CD4-positive, alpha-beta memory T cell (primary cell): ENCODE results near the gene TCF12. TPM values are rescaled to one million over a fixed set of nuclear protein-coding genes. Genes with fewer than 3 reads are reported as not detected.

Source experiments
- CTCF ChIA-PET: fragments of 350-600 bp; sonication (Branson Sonifier 250); formaldehyde crosslinking; loops from one replicate; lab custom pipeline; 2021; ENCODE audit warnings: inconsistent platforms; ENCODE audit not compliant: partially characterized antibody; lab: Charles Lee
- POLR2A ChIA-PET: fragments of 350-600 bp; sonication (Branson Sonifier 250); formaldehyde crosslinking; loops from one replicate; lab custom pipeline; 2021; ENCODE audit not compliant: partially characterized antibody; lab: Charles Lee
- DNase-seq, 5 donors: peaks; one replicate each; pipeline versions ENCODE4 v3.0.0 to v3.0.0-alpha.2; 2020 to 2022; ENCODE audit warnings: mixed read lengths in 1 of 5
- H3K27ac ChIP-seq: one replicate; pipeline ENCODE4 v1.7.0; 2013; ENCODE audit warnings: low read depth, low read length
- H3K27me3 ChIP-seq: 2 replicates; pipeline ENCODE4 v1.7.0; 2013; ENCODE audit warnings: mild to moderate bottlenecking, low read length, moderate library complexity; ENCODE audit not compliant: insufficient read depth
- H3K36me3 ChIP-seq: 2 replicates; pipeline ENCODE4 v1.7.0; 2013; ENCODE audit warnings: mild to moderate bottlenecking, low read length, moderate library complexity; ENCODE audit not compliant: insufficient read depth
- H3K4me1 ChIP-seq: 2 replicates; pipeline ENCODE4 v1.7.0; 2013; ENCODE audit warnings: mild to moderate bottlenecking, low read length, moderate library complexity; ENCODE audit not compliant: insufficient read depth
- H3K4me3 ChIP-seq, 2 donors: one replicate each; pipeline ENCODE4 v1.7.0; 2013; ENCODE audit warnings: low read length in 2 of 2, mild to moderate bottlenecking in 1 of 2
- H3K9me3 ChIP-seq, 2 donors: one replicate each; pipeline ENCODE4 v1.7.0; 2013; ENCODE audit warnings: low read length in 2 of 2, control low read depth in 1 of 2; ENCODE audit not compliant: control insufficient read depth in 1 of 2
- H3K27ac Mint-ChIP-seq, 7 donors: one replicate each; pipeline ENCODE4 v1.8.0; 2020 to 2021; ENCODE audit warnings: mixed read lengths in 7 of 7, mild to moderate bottlenecking in 6 of 7, inconsistent platforms in 3 of 7, moderate library complexity in 3 of 7
- H3K27me3 Mint-ChIP-seq, 2 donors: one replicate each; pipeline ENCODE4 v1.8.0; 2020 to 2021; ENCODE audit warnings: mixed read lengths in 2 of 2
- H3K36me3 Mint-ChIP-seq, 2 donors: one replicate each; pipeline ENCODE4 v1.8.0; 2020 to 2021; ENCODE audit warnings: mixed read lengths in 2 of 2, inconsistent platforms in 1 of 2, mild to moderate bottlenecking in 1 of 2
- H3K4me1 Mint-ChIP-seq, 4 donors: one replicate each; pipeline ENCODE4 v1.8.0; 2020 to 2021; ENCODE audit warnings: mixed read lengths in 4 of 4, mild to moderate bottlenecking in 1 of 4
- H3K4me3 Mint-ChIP-seq, 8 donors: one replicate each; pipeline ENCODE4 v1.8.0; 2020 to 2021; ENCODE audit warnings: mixed read lengths in 8 of 8, mild to moderate bottlenecking in 7 of 8, moderate library complexity in 6 of 8, inconsistent platforms in 3 of 8
- H3K9me3 Mint-ChIP-seq, 8 donors: one replicate each; pipeline ENCODE4 v1.8.0; 2020 to 2021; ENCODE audit warnings: mixed read lengths in 8 of 8, mild to moderate bottlenecking in 5 of 8, inconsistent platforms in 3 of 8, moderate library complexity in 1 of 8
- intact Hi-C: fragments of 100-400 bp; cut with micrococcal nuclease; formaldehyde crosslinking; loops from one replicate; pipeline ENCODE4 v1.15.1; 2023
- polyA plus RNA-seq, 2 donors: library from polyadenylated mRNA; unstranded; fragments of 300-500 nt; fragmentation: Illumina TruSeq; gene quantifications; one replicate each; pipeline ENCODE4 v1.2.3, GENCODE V29; 2021
- total RNA-seq, 2 experiments: library from RNA; stranded (reverse); gene quantifications; one replicate each; pipeline ENCODE4 v1.2.3, GENCODE V29; 2021

Gene TCF12
- total and polyA plus RNA-seq, 4 experiments from 2014 or later = 36.5 to 86.5 (median 68.4) TPM

DNA sequence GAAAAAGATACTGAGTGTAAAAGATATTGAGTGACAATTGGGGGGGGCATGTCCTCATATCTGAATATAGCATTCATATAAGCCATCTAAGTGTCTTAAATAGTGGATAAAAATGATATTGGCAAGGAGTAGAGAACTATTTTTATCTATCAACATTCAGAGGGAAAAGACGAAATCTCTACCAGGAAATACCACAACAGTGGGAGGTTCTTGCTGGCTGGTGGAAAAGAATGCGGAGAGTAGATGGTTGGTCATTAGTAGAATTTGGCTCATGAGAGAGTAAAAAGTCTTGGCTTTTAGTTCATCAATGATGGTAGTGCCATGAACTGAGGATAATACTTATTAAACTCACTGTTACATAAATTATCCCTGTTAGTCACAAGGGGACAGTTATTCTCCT is 4.8 kb upstream of the TCF12 start:
- Histone ChIP-seq H3K36me3 (no peaks in the 10 kb centered on the region), H3K27ac (no peak overlapping the region), H3K9me3 (no peaks in the 10 kb centered on the region), H3K27me3 (no peaks in the 10 kb centered on the region), H3K4me1 (peaks cover 16% of the 10 kb centered on the region), H3K4me3 (no peak overlapping the region)
- Mint-ChIP-seq H3K9me3 (no peaks in the 10 kb centered on the region), H3K4me1 (peaks cover 12 to 37% (median 19%) of the 10 kb centered on the region in 4 donors), H3K27me3 (no peaks in the 10 kb centered on the region), H3K36me3 (peaks cover 0 to 3% of the 10 kb centered on the region in 2 donors), H3K4me3 (no peak overlapping the region), H3K27ac (no peak overlapping the region)
- intact Hi-C loops = no loop called here
- ChIA-PET CTCF (no interaction called here), POLR2A (no interaction called here)
- no peak for DNase-seq

DNA sequence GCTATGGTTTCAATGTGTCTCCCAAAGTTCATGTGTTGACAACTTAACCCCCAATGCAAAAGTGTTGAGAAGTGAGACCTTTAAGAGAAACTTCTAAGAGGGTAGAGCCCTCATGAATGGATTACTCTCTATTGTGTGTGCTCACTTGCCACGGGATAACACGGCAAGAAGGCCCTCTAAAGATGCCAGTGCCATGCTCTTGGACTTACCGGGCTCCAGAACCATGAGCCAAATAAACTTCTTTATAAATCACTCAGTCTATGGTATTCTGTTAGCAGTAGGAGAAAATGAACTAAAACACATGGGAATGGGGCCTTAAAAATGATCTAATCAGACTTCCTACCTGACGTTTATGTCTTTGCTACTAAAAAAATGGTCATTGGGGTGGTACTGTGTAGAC is 2.6 kb upstream of the TCF12 start:
- intact Hi-C loops = loop anchor here (5.0 kb wide), 2 partner anchors 221 to 296 kb away; no protein-coding TSS in a partner anchor
- Histone ChIP-seq H3K4me1 (peaks cover 28% of the 10 kb centered on the region), H3K9me3 (no peaks in the 10 kb centered on the region), H3K27me3 (no peaks in the 10 kb centered on the region), H3K27ac (no peak overlapping the region), H3K4me3 (no peak overlapping the region), H3K36me3 (no peaks in the 10 kb centered on the region)
- POLR2A ChIA-PET = interaction anchor here (1.7 kb wide), 1 partner anchor 28 kb away, joined by 5 read pairs; no protein-coding TSS in a partner anchor
- H3K27ac Mint-ChIP-seq = peak overlapping the region in 2 of 7 donors; percentile 29 to 91
- no peak overlapping the region for H3K4me3 Mint-ChIP-seq
- no peaks in the 10 kb centered on the region for H3K27me3 Mint-ChIP-seq
- H3K9me3 Mint-ChIP-seq = no peaks in the 10 kb centered on the region
- CTCF ChIA-PET = no interaction called here
- DNase-seq = no peak
- peaks cover 0 to 16% of the 10 kb centered on the region in 2 donors for H3K36me3 Mint-ChIP-seq
- peaks cover 23 to 50% (median 30%) of the 10 kb centered on the region in 4 donors for H3K4me1 Mint-ChIP-seq

GRCh38 chr15:56916825-56917477 is 1.5 kb upstream of the TCF12 start:
- H3K4me1 Mint-ChIP-seq = peaks cover 26 to 50% (median 31%) of the 10 kb centered on the region in 4 donors
- CTCF ChIA-PET = interaction anchor here (1.9 to 2.7 kb wide), 3 partner anchors 13 to 296 kb away, joined by 7 to 15 read pairs (median 11); no protein-coding TSS in a partner anchor
- POLR2A ChIA-PET = no interaction called here
- Histone ChIP-seq H3K27me3 (no peaks in the 10 kb centered on the region), H3K4me1 (peaks cover 29% of the 10 kb centered on the region), H3K4me3 (peak overlapping the region in 1 of 2 donors; percentile 80), H3K9me3 (no peaks in the 10 kb centered on the region), H3K27ac (peak overlapping the region; percentile 79), H3K36me3 (no peaks in the 10 kb centered on the region)
- peak overlapping the region; percentile 80 to 90 (median 86) for H3K4me3 Mint-ChIP-seq
- DNase-seq = no peak
- H3K27me3 Mint-ChIP-seq = no peaks in the 10 kb centered on the region
- peaks cover 0 to 16% of the 10 kb centered on the region in 2 donors for H3K36me3 Mint-ChIP-seq
- peak overlapping the region; percentile 24 to 91 (median 85) for H3K27ac Mint-ChIP-seq
- intact Hi-C loops = loop anchor here (5.0 kb wide), 2 partner anchors 220 to 295 kb away; no protein-coding TSS in a partner anchor
- H3K9me3 Mint-ChIP-seq = no peaks in the 10 kb centered on the region

- CTCF ChIA-PET = interaction anchor here (0.7 to 2.7 kb wide), 19 partner anchors 9 to 673 kb away, joined by 3 to 16 read pairs (median 6); no protein-coding TSS in a partner anchor
- Histone ChIP-seq H3K27me3 (no peaks in the 10 kb centered on the region), H3K27ac (peak overlapping the region; percentile 79), H3K4me3 (peak overlapping the region; percentile 64 to 80), H3K36me3 (no peaks in the 10 kb centered on the region), H3K4me1 (peaks cover 35% of the 10 kb centered on the region), H3K9me3 (no peaks in the 10 kb centered on the region)
- Mint-ChIP-seq H3K4me3 (peak overlapping the region; percentile 80 to 90 (median 86)), H3K27ac (peak overlapping the region; percentile 71 to 91 (median 86)), H3K36me3 (peaks cover 0 to 18% of the 10 kb centered on the region in 2 donors), H3K27me3 (no peaks in the 10 kb centered on the region), H3K4me1 (peaks cover 28 to 49% (median 32%) of the 10 kb centered on the region in 4 donors), H3K9me3 (no peaks in the 10 kb centered on the region)
- POLR2A ChIA-PET = interaction anchor here (0.7 to 3.2 kb wide), 16 partner anchors 10 to 789 kb away, joined by 3 to 111 read pairs (median 6); partner anchors contain the start of genes POLR2M and ZNF280D
- DNase-seq = peak in 3 of 5 donors; percentile 11 to 33 (median 23)
- intact Hi-C loops = loop anchor here (1.0 to 5.0 kb wide), 5 partner anchors 30 to 389 kb away; partner anchors contain the start of gene ZNF280D
Observed at GRCh38 chr15:56917652-56918045, 795 bp upstream of the TCF12 start.

DNA sequence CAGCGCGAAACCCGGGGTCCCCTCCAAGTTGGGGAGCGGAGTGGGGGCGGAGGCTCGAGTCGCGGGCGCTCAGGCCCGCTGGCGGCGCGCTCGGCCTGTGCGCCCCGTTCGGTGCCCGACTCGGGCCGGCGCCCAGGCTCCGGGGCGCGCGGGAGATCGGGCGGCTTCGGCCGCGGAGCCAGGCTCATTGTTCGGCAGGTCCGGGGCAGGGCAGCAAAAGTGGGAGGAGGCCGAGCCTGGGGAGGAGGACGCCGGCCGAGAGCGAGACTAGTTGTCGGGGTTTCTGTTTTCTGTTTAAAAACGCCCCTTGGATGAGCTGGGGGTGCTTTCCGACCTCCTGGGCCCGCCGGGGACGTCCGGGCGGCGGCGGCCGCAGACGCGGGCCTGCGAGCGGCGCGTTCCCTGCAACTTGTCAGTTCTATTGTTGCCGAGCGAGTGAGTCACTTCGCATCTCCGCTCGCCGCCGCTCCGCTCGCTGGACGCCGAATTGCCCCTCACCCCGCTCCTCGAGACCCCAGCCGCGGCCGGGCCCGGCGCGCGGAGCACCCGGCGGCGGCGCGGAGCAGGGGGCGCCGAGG is 676 bp downstream of the TCF12 start:
- Histone ChIP-seq H3K27me3 (no peaks in the 10 kb centered on the region), H3K27ac (peak overlapping the region; percentile 79), H3K4me1 (peaks cover 47% of the 10 kb centered on the region), H3K4me3 (peak overlapping the region; percentile 80 to 82), H3K9me3 (no peaks in the 10 kb centered on the region), H3K36me3 (no peaks in the 10 kb centered on the region)
- Mint-ChIP-seq H3K27me3 (no peaks in the 10 kb centered on the region), H3K9me3 (no peaks in the 10 kb centered on the region), H3K27ac (peak overlapping the region in 6 of 7 donors; percentile 17 to 91 (median 76)), H3K36me3 (peaks cover 4 to 29% of the 10 kb centered on the region in 2 donors), H3K4me3 (peak overlapping the region; percentile 73 to 96 (median 88)), H3K4me1 (peaks cover 35 to 58% (median 43%) of the 10 kb centered on the region in 4 donors)
- POLR2A ChIA-PET = interaction anchor here (0.8 to 3.2 kb wide), 16 partner anchors 8 to 187 kb away, joined by 3 to 111 read pairs (median 6); partner anchors contain the start of gene ZNF280D
- peak; percentile 56 to 83 (median 60) for DNase-seq
- CTCF ChIA-PET = interaction anchor here (1.4 to 2.7 kb wide), 7 partner anchors 8 to 388 kb away, joined by 4 to 16 read pairs (median 11); no protein-coding TSS in a partner anchor
- intact Hi-C loops = loop anchor here (5.0 kb wide), 2 partner anchors 218 to 293 kb away; no protein-coding TSS in a partner anchor

GRCh38 chr15:56919609-56920366 is 1.3 kb downstream of the TCF12 start:
- H3K36me3 ChIP-seq = no peaks in the 10 kb centered on the region
- peak in 4 of 5 donors; percentile 3 to 37 (median 16) for DNase-seq
- CTCF ChIA-PET = interaction anchor here (1.7 to 2.7 kb wide), 3 partner anchors 14 to 28 kb away, joined by 4 to 16 read pairs (median 11); no protein-coding TSS in a partner anchor

More at GRCh38 chr15:56919609-56920366, 1.3 kb downstream of the TCF12 start:
- peak overlapping the region; percentile 85 to 96 (median 90) for H3K4me3 Mint-ChIP-seq
- peak overlapping the region; percentile 85 to 92 (median 89) for H3K27ac Mint-ChIP-seq
- Histone ChIP-seq H3K4me3 (peak overlapping the region; percentile 80 to 82), H3K27me3 (no peaks in the 10 kb centered on the region), H3K9me3 (no peaks in the 10 kb centered on the region), H3K27ac (peak overlapping the region; percentile 79), H3K4me1 (peaks cover 53% of the 10 kb centered on the region)
- no peaks in the 10 kb centered on the region for H3K9me3 Mint-ChIP-seq
- POLR2A ChIA-PET = interaction anchor here (0.8 to 3.2 kb wide), 8 partner anchors 10 to 187 kb away, joined by 3 to 111 read pairs (median 4); partner anchors contain the start of gene ZNF280D
- H3K27me3 Mint-ChIP-seq = no peaks in the 10 kb centered on the region
- intact Hi-C loops = loop anchor here (5.0 kb wide), 2 partner anchors 218 to 293 kb away; no protein-coding TSS in a partner anchor
- H3K4me1 Mint-ChIP-seq = peaks cover 39 to 65% (median 49%) of the 10 kb centered on the region in 4 donors
- H3K36me3 Mint-ChIP-seq = peaks cover 4 to 34% of the 10 kb centered on the region in 2 donors
